ENCODE measurements around the gene TRPM1.

TRPM1 gene

GRCh38 chr15:31081056-31081455, 20.5 kb downstream of the TRPM1 start:
- ChIA-PET CTCF (interaction anchor here (1.4 kb wide), 1 partner anchor 48 kb away, joined by 3 read pairs; no protein-coding TSS in a partner anchor), POLR2A (no interaction called here)
- TF ChIP-seq CTCF (IDR thresholded peaks at IDR 0.05; ENCODE audit: control extremely low read depth, extremely low read depth, low read depth, missing control alignments), result no peak
- DNase-seq (ENCODE audit: extremely low spot score), result no peak

GRCh38 chr15:31080591-31081014, 20.9 kb downstream of the TRPM1 start:
- POLR2A ChIA-PET, result no interaction called here
- TF ChIP-seq CTCF (IDR thresholded peaks at IDR 0.05; ENCODE audit: control extremely low read depth, extremely low read depth, low read depth, missing control alignments), result no peak
- no peak for DNase-seq (ENCODE audit: extremely low spot score)
- CTCF ChIA-PET, result no interaction called here

GRCh38 chr15:31079519-31079918, 22.0 kb downstream of the TRPM1 start:
- DNase-seq (ENCODE audit: extremely low spot score), result no peak
- no peak for TF ChIP-seq CTCF (IDR thresholded peaks at IDR 0.05; ENCODE audit: control extremely low read depth, extremely low read depth, low read depth, missing control alignments)
- ChIA-PET POLR2A (no interaction called here), CTCF (interaction anchor here (2.5 kb wide), 1 partner anchor 50 kb away, joined by 7 read pairs; no protein-coding TSS in a partner anchor)

GRCh38 chr15:31078471-31078870, 23.1 kb downstream of the TRPM1 start:
- no peak for TF ChIP-seq CTCF (IDR thresholded peaks at IDR 0.05; ENCODE audit: control extremely low read depth, extremely low read depth, low read depth, missing control alignments)
- ChIA-PET CTCF (interaction anchor here (2.5 kb wide), 1 partner anchor 51 kb away, joined by 7 read pairs; no protein-coding TSS in a partner anchor), POLR2A (no interaction called here)
- no peak for DNase-seq (ENCODE audit: extremely low spot score)

GRCh38 chr15:31077941-31078340, 23.6 kb downstream of the TRPM1 start:
- CTCF ChIA-PET, result interaction anchor here (2.5 kb wide), 1 partner anchor 51 kb away, joined by 7 read pairs; no protein-coding TSS in a partner anchor
- POLR2A ChIA-PET, result no interaction called here
- TF ChIP-seq CTCF (IDR thresholded peaks at IDR 0.05; ENCODE audit: control extremely low read depth, extremely low read depth, low read depth, missing control alignments), result no peak
- DNase-seq (ENCODE audit: extremely low spot score), result no peak

GRCh38 chr15:31077181-31077580, 24.3 kb downstream of the TRPM1 start:
- POLR2A ChIA-PET, result no interaction called here
- no peak for DNase-seq (ENCODE audit: extremely low spot score)
- no peak for TF ChIP-seq CTCF (IDR thresholded peaks at IDR 0.05; ENCODE audit: control extremely low read depth, extremely low read depth, low read depth, missing control alignments)
- CTCF ChIA-PET, result interaction anchor here (2.5 kb wide), 1 partner anchor 52 kb away, joined by 7 read pairs; no protein-coding TSS in a partner anchor
